ENCODE results near the gene DCLK1.

GRCh38 chr13:36055366-36055765 lies 75.8 kb downstream of the DCLK1 start:
- TF ChIP-seq EZH2 (IDR thresholded peaks at IDR 0.05; ENCODE audit: insufficient read depth, poor library complexity, severe bottlenecking) (no peak), EZH2phosphoT487 (IDR thresholded peaks at IDR 0.05; ENCODE audit: insufficient read depth, low read depth) (no peak)
